ENCODE results near the gene ISY1. TPM values are rescaled to one million over a fixed set of nuclear protein-coding genes. Genes with fewer than 3 reads are reported as not detected.
A peak's percentile ranks its signal among the peaks of the same experiment; 100 is the strongest.

ISY1 gene
- total RNA-seq, 2 experiments from 2014 or later = 66.7 to 68.5 TPM

DNA sequence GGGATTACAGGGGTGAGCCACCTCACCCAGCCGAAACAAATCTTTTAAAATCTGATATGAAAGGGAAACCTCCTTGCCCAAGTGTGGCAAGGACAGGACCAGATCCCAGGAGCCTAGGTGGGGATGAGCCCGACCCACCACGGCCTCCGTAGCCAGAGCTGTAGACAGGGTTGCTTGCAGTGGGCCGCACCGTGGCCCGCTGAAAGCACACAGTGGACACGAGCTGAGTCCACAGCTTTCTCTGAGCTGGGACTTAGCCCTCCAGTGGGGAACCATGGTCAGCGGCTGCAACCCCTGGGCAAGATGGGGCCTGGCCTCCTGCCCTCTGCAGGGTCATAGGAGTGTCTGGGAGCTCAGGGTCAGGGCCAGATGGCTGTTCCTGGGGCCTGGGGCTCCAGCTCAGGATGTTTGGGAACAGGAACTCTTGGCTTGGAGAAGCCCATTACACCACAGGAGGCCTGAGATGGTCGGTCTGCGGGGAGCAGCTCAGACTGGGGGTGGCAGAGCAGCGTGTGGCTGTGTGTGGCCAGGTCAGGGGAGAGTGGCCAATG lies 75.6 kb downstream of the ISY1 start:
- no peak for DNase-seq
- Mint-ChIP-seq H3K27ac (peak overlapping the region; percentile 32), H3K4me3 (no peak overlapping the region), H3K27me3 (no peaks in the 10 kb centered on the region), H3K9me3 (no peaks in the 10 kb centered on the region), H3K4me1 (ENCODE audit: low read depth) (peaks cover 8% of the 10 kb centered on the region), H3K36me3 (ENCODE audit: low read depth) (no peaks in the 10 kb centered on the region)
- CTCF ChIA-PET = interaction anchor here (1.0 kb wide), 3 partner anchors 13 to 160 kb away, joined by 3 to 4 read pairs (median 4); no protein-coding TSS in a partner anchor
- POLR2A ChIA-PET = interaction anchor here (0.8 to 0.9 kb wide), 3 partner anchors 12 to 22 kb away, joined by 3 read pairs; no protein-coding TSS in a partner anchor
- TF ChIP-seq CTCF (IDR thresholded peaks at IDR 0.05) = no peak
- no peak for ATAC-seq
- intact Hi-C loops (cut with micrococcal nuclease) = no loop called here

GRCh38 chr3:129084501-129084900 lies 76.4 kb downstream of the ISY1 start:
- H3K27ac Mint-ChIP-seq = no peak overlapping the region
- DNase-seq (no peak), ATAC-seq (no peak)
- H3K4me1 Mint-ChIP-seq (ENCODE audit: low read depth) = peaks cover 8% of the 10 kb centered on the region
- H3K36me3 Mint-ChIP-seq (ENCODE audit: low read depth) = no peaks in the 10 kb centered on the region
- CTCF ChIA-PET = interaction anchor here (1.0 to 1.1 kb wide), 2 partner anchors 31 to 114 kb away, joined by 3 to 4 read pairs; no protein-coding TSS in a partner anchor
- no peak overlapping the region for H3K4me3 Mint-ChIP-seq
- no peaks in the 10 kb centered on the region for H3K27me3 Mint-ChIP-seq
- H3K9me3 Mint-ChIP-seq = no peaks in the 10 kb centered on the region
- TF ChIP-seq CTCF (IDR thresholded peaks at IDR 0.05) = no peak
- POLR2A ChIA-PET = no interaction called here
- intact Hi-C loops (cut with micrococcal nuclease) = no loop called here

GRCh38 chr3:129082026-129082425 lies 78.8 kb downstream of the ISY1 start:
- no peak for TF ChIP-seq CTCF (IDR thresholded peaks at IDR 0.05)
- H3K27ac Mint-ChIP-seq = no peak overlapping the region
- ATAC-seq (no peak), DNase-seq (no peak)
- no peaks in the 10 kb centered on the region for H3K9me3 Mint-ChIP-seq
- intact Hi-C loops (cut with micrococcal nuclease) = no loop called here
- H3K36me3 Mint-ChIP-seq (ENCODE audit: low read depth) = no peaks in the 10 kb centered on the region
- ChIA-PET CTCF (interaction anchor here (1.1 kb wide), 1 partner anchor 112 kb away, joined by 6 read pairs; no protein-coding TSS in a partner anchor), POLR2A (interaction anchor here (1.0 kb wide), 1 partner anchor 11 kb away, joined by 3 read pairs; no protein-coding TSS in a partner anchor)
- H3K27me3 Mint-ChIP-seq = no peaks in the 10 kb centered on the region
- H3K4me3 Mint-ChIP-seq = no peak overlapping the region
- peaks cover 8% of the 10 kb centered on the region for H3K4me1 Mint-ChIP-seq (ENCODE audit: low read depth)

DNA sequence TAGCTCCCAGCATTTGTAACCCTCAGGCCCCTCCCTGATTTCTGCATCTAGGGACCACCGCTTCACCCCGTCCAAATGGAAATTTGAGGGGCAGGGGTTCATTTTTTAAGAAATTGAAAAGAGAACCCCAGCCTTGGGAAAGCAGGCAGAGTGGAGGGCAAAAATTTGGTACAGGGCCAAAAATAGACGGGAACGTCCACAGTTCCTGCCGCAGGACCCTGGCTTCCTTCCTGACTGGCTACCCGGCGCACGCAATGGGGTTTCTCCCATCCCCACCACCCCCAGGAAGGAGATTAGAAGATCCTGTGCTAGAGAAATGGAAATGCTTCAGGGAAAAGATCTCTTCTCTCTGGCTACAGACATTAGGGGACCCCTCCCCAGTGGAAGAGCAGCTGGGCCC lies 79.4 kb downstream of the ISY1 start:
- Mint-ChIP-seq H3K9me3 (no peaks in the 10 kb centered on the region), H3K4me1 (ENCODE audit: low read depth) (peaks cover 8% of the 10 kb centered on the region), H3K4me3 (no peak overlapping the region), H3K27me3 (no peaks in the 10 kb centered on the region), H3K36me3 (ENCODE audit: low read depth) (no peaks in the 10 kb centered on the region), H3K27ac (no peak overlapping the region)
- ChIA-PET POLR2A (no interaction called here), CTCF (interaction anchor here (1.1 kb wide), 1 partner anchor 111 kb away, joined by 6 read pairs; no protein-coding TSS in a partner anchor)
- intact Hi-C loops (cut with micrococcal nuclease) = no loop called here
- TF ChIP-seq CTCF (IDR thresholded peaks at IDR 0.05) = no peak
- ATAC-seq (no peak), DNase-seq (no peak)

GRCh38 chr3:129078510-129078909 lies 82.4 kb downstream of the ISY1 start:
- Mint-ChIP-seq H3K27ac (no peak overlapping the region), H3K36me3 (ENCODE audit: low read depth) (no peaks in the 10 kb centered on the region), H3K27me3 (no peaks in the 10 kb centered on the region), H3K4me3 (no peak overlapping the region), H3K4me1 (ENCODE audit: low read depth) (peaks cover 8% of the 10 kb centered on the region), H3K9me3 (no peaks in the 10 kb centered on the region)
- DNase-seq = no peak
- no peak for TF ChIP-seq CTCF (IDR thresholded peaks at IDR 0.05)
- intact Hi-C loops (cut with micrococcal nuclease) = no loop called here
- ATAC-seq = no peak
- ChIA-PET CTCF (interaction anchor here (1.3 to 2.3 kb wide), 2 partner anchors 9 to 25 kb away, joined by 5 to 6 read pairs; no protein-coding TSS in a partner anchor), POLR2A (interaction anchor here (1.0 kb wide), 1 partner anchor 10 kb away, joined by 4 read pairs; no protein-coding TSS in a partner anchor)

All from activated CD8-positive, alpha-beta T cell treated with anti-CD3 and anti-CD28 coated beads for 36 hours (primary cell).